Retinal pigment epithelial cell (primary cell): ENCODE results near the gene ALDH1L2.
A peak's percentile ranks its signal among the peaks of the same experiment; 100 is the strongest.
"Not testable (repeated sequence)": the region's sequence is repeated elsewhere in the genome, so short reads cannot be mapped to it uniquely, and the experiment has no call there.

Source experiments
- DNase-seq: peaks from one replicate; pipeline ENCODE4 v3.0.0-alpha.2; 2010; ENCODE audit warnings: low read depth
- H3K4me3 ChIP-seq: 2 replicates; pipeline ENCODE4 v1.5.1; 2011; ENCODE audit warnings: mild to moderate bottlenecking, low read length, control low read depth, moderate library complexity
- CTCF ChIP-seq: conservative IDR thresholded peaks from 2 replicates; pipeline ENCODE4 v1.5.1; 2011; ENCODE audit warnings: low read depth, low read length, control low read depth, inconsistent platforms

The ALDH1L2 gene

GRCh38 chr12:104986022-104986941, 98.0 kb downstream of the ALDH1L2 start, which contains the start of gene NOPCHAP1:
TSS of gene NOPCHAP1 (plus strand) at chr12:104986316. CDS start at chr12:104986353, 37 bp downstream.
- DNase-seq, result peak; percentile 36
- TF ChIP-seq CTCF, result no peak
- peak within 1 kb of the TSS; percentile 83 for H3K4me3 ChIP-seq

GRCh38 chr12:104985206-104985605, 99.1 kb downstream of the ALDH1L2 start:
- no peak for DNase-seq
- no peak overlapping the region for H3K4me3 ChIP-seq

GRCh38 chr12:104977688-104978087, 106.6 kb downstream of the ALDH1L2 start:
- not testable (repeated sequence) for H3K4me3 ChIP-seq, DNase-seq

More at GRCh38 chr12:104985206-104985605, 99.1 kb downstream of the ALDH1L2 start:
- TF ChIP-seq CTCF, result no peak

GRCh38 chr12:104976703-104977102, 107.6 kb downstream of the ALDH1L2 start:
- no peak for TF ChIP-seq CTCF

GRCh38 chr12:104975587-104976343, 108.5 kb downstream of the ALDH1L2 start:
- DNase-seq, result no peak
- H3K4me3 ChIP-seq, result no peak overlapping the region
- no peak for TF ChIP-seq CTCF

More at GRCh38 chr12:104976703-104977102, 107.6 kb downstream of the ALDH1L2 start:
- no peak overlapping the region for H3K4me3 ChIP-seq
- DNase-seq, result no peak

- H3K4me3 ChIP-seq, result no peak overlapping the region
- no peak for DNase-seq
- TF ChIP-seq CTCF, result no peak
These were observed 109.5 kb downstream of the ALDH1L2 start for GRCh38 chr12:104974626-104975290.

GRCh38 chr12:104973250-104973649, 111.0 kb downstream of the ALDH1L2 start:
- no peak for TF ChIP-seq CTCF
- H3K4me3 ChIP-seq, result no peak overlapping the region
- DNase-seq, result no peak
